HepG2 (cell line): ENCODE results near the gene LRRC63. TPM values are rescaled to one million over a fixed set of nuclear protein-coding genes. Genes with fewer than 3 reads are reported as not detected.

Source experiments
- ATAC-seq: fragments of 200-7000 bp; cut with Tn5 transposase; 3 replicates; pipeline ENCODE4 v1.9.1; 2020; ENCODE audit warnings: mild to moderate bottlenecking, moderate library complexity
- BruUV-seq: library from RNA; stranded (reverse); fragments of 400-500 nt; replicated peaks from 2 replicates; lab custom pipeline; 2021; lab: Mats Ljungman, UMichigan
- CTCF ChIA-PET: fragments of 300-600 bp; formaldehyde crosslinking; extraction: SDS; loops from one replicate; lab custom pipeline; 2021; ENCODE audit warnings: low total read pairs, inconsistent platforms, low intra/inter-chr PET ratio; lab: Yijun Ruan, JAX
- POLR2A ChIA-PET: fragments of 350-600 bp; sonication (Branson Sonifier 250); formaldehyde crosslinking; loops from one replicate; lab custom pipeline; 2020; ENCODE audit warnings: antibody characterized with exemption, inconsistent platforms; lab: Yijun Ruan, JAX
- DNase-seq: peaks from one replicate; pipeline ENCODE4 v3.0.0-alpha.2; 2015; ENCODE audit warnings: low spot score
- FAIRE-seq: peaks from 3 replicates; lab custom pipeline; 2011; peaks lifted over from hg19 to GRCh38; lab: Jason Lieb, UNC
- H2AFZ ChIP-seq: one replicate; pipeline ENCODE4 v1.6.1; 2011; ENCODE audit warnings: low read length, inconsistent platforms
- H3K27ac ChIP-seq: fragments of 300-600 bp; 3 replicates; pipeline ENCODE4 v1.8.0; 2011; ENCODE audit warnings: mixed run types, mild to moderate bottlenecking, mixed read lengths, low read length, inconsistent platforms; ENCODE audit not compliant: insufficient read depth; ENCODE audit errors: extremely low read length
- H3K27me3 ChIP-seq, 2 experiments: fragments of 200-600 bp in 1 of 2; 2 replicates in 1 of 2; 3 replicates in 1 of 2; pipeline versions ENCODE4 v1.6.0 to v1.8.0; 2011; ENCODE audit warnings: low read length in 2 of 2, mild to moderate bottlenecking in 2 of 2, moderate library complexity in 2 of 2, inconsistent platforms in 1 of 2; ENCODE audit not compliant: insufficient read depth in 2 of 2, control insufficient read depth in 1 of 2
- H3K36me3 ChIP-seq, 2 experiments: fragments of 200-600 bp in 1 of 2; replicated peaks in 1 of 2; 2 replicates in 1 of 2; 3 replicates in 1 of 2; pipeline versions ENCODE4 v1.5.1 to v1.8.0; 2011; ENCODE audit warnings: low read length in 2 of 2, inconsistent platforms in 1 of 2; ENCODE audit not compliant: insufficient read depth in 2 of 2, control insufficient read depth in 1 of 2
- H3K4me1 ChIP-seq: 2 replicates; pipeline ENCODE4 v1.5.1; 2012; ENCODE audit warnings: low read length, inconsistent platforms; ENCODE audit not compliant: insufficient read depth
- H3K4me2 ChIP-seq: 2 replicates; pipeline ENCODE4 v1.6.0; 2011; ENCODE audit warnings: low read depth, low read length, inconsistent platforms
- H3K4me3 ChIP-seq, 3 experiments: fragments of 200-600 bp in 1 of 3; sonication (generic), shearing (Covaris generic) in 1 of 3; replicated peaks in 1 of 3; 2 replicates each; pipeline ENCODE4 v1.5.1; 2011 to 2016; ENCODE audit warnings: low read length in 3 of 3, inconsistent platforms in 2 of 3, low read depth in 2 of 3, mild to moderate bottlenecking in 2 of 3, control low read depth in 1 of 3, mixed read lengths in 1 of 3; ENCODE audit not compliant: insufficient read depth in 1 of 3
- H3K79me2 ChIP-seq: one replicate; pipeline ENCODE4 v1.6.1; 2011; ENCODE audit warnings: low read length, inconsistent platforms; ENCODE audit not compliant: insufficient read depth
- H3K9ac ChIP-seq: 2 replicates; pipeline ENCODE4 v1.6.0; 2011; ENCODE audit warnings: mild to moderate bottlenecking, low read depth, low read length, inconsistent platforms; ENCODE audit not compliant: insufficient read depth
- H3K9me3 ChIP-seq: 2 replicates; pipeline ENCODE4 v1.5.1; 2012; ENCODE audit warnings: mild to moderate bottlenecking, low read length
- H4K20me1 ChIP-seq: 2 replicates; pipeline ENCODE4 v1.6.0; 2011; ENCODE audit warnings: inconsistent platforms, mild to moderate bottlenecking, low read length, moderate library complexity; ENCODE audit not compliant: insufficient read depth
- ERF ChIP-seq: IDR thresholded peaks from 2 replicates; pipeline ENCODE4 v1.6.1; 2018; ENCODE audit warnings: missing biosample characterization, missing genetic modification reagents
- HNF1B ChIP-seq: sonication (generic); formaldehyde crosslinking; IDR thresholded peaks from 2 replicates; pipeline ENCODE4 v1.5.1; 2020; ENCODE audit warnings: mild to moderate bottlenecking, moderate library complexity, missing genetic modification reagents
- KDM5B ChIP-seq: sonication (generic); formaldehyde crosslinking; IDR thresholded peaks from 2 replicates; pipeline ENCODE4 v1.4.0; 2020; ENCODE audit warnings: missing genetic modification reagents, mild to moderate bottlenecking, borderline replicate concordance
- NCOR1 ChIP-seq: fragments of 200-600 bp; sonication (generic); IDR thresholded peaks from 2 replicates; pipeline ENCODE4 v1.7.0; 2017; ENCODE audit warnings: antibody characterized with exemption, low read length, borderline replicate concordance
- SIN3A ChIP-seq: IDR thresholded peaks from 2 replicates; pipeline ENCODE4 v1.6.1; 2011; ENCODE audit warnings: low read depth, mild to moderate bottlenecking, control low read depth, low read length, borderline replicate concordance
- TEAD3 ChIP-seq: optimal IDR thresholded peaks from 2 replicates; pipeline ENCODE3; 2016; ENCODE audit warnings: borderline replicate concordance
- TIGD3 ChIP-seq: sonication (generic); formaldehyde crosslinking; IDR thresholded peaks from 2 replicates; pipeline ENCODE4 v1.5.1; 2020; ENCODE audit warnings: mild to moderate bottlenecking, missing genetic modification reagents, borderline replicate concordance
- ZBTB33 ChIP-seq: sonication (generic); formaldehyde crosslinking; IDR thresholded peaks from 2 replicates; pipeline ENCODE4 v1.4.0; 2020; ENCODE audit warnings: missing genetic modification reagents
- ZNF674 ChIP-seq: sonication (generic); formaldehyde crosslinking; IDR thresholded peaks from 2 replicates; pipeline ENCODE4 v1.5.0; 2020; ENCODE audit warnings: low read depth, mild to moderate bottlenecking, missing genetic modification reagents
- ZNF773 ChIP-seq: sonication (generic); formaldehyde crosslinking; IDR thresholded peaks from 2 replicates; pipeline ENCODE4 v1.4.0; 2020; ENCODE audit warnings: missing genetic modification reagents, borderline replicate concordance
- WGBS: methylation state at CpG from one replicate; pipeline ENCODE4 v1.1.6; 2017; ENCODE audit warnings: low lambda C conversion rate; 5-methylcytosine and 5-hydroxymethylcytosine counted together
- in situ Hi-C: cut with HindIII; loops from 2 replicates; pipeline ENCODE4 v1.10.0; 2017; ENCODE audit warnings: low pct_unique_long_range_greater_than_20kb; ENCODE audit not compliant: extremely low pct_ligation_motif_present
- intact Hi-C: fragments of 100-400 bp; cut with micrococcal nuclease; formaldehyde crosslinking; loops from one replicate; pipeline ENCODE4 v1.10.0; 2022; ENCODE audit not compliant: unreplicated experiment
- polyA plus RNA-seq, 8 experiments: library from polyadenylated mRNA; depleted of rRNA in 3 of 8; stranded (reverse) in 7 of 8; unstranded in 1 of 8; fragments of >200 nt; fragmentation: Illumina TruSeq in 4 of 8; extraction: Trizol in 4 of 8; gene quantifications; 2 replicates each; pipeline versions ENCODE4 v1.2.1 to v1.2.3, GENCODE V29; 2011 to 2016; ENCODE audit warnings: low read depth in 4 of 8, missing spikeins in 1 of 8, mixed read lengths in 1 of 8; ENCODE audit not compliant: insufficient read depth in 1 of 8
- total RNA-seq, 5 experiments: library from RNA; depleted of rRNA; stranded (reverse); fragments of >200 nt; fragmentation: Illumina TruSeq; extraction: Trizol; gene quantifications; 2 replicates each; pipeline ENCODE4 v1.2.3, GENCODE V29; 2016; ENCODE audit warnings: low read depth in 1 of 5

The LRRC63 gene
- total and polyA plus RNA-seq, 2 of the 13 experiments (the other 11 are each of a cell fraction or from before 2014, with no cell fraction given): not detected

- H3K36me3 ChIP-seq: no peaks in the 10 kb centered on the region
- ChIA-PET POLR2A (no interaction called here), CTCF (no interaction called here)
- H3K27me3 ChIP-seq: peaks cover 0 to under 1% of the 10 kb centered on the region in 2 experiments; a peak in 2 of 5 replicates
- H3K4me3 ChIP-seq: no peak overlapping the region
- intact Hi-C loops (no loop called here), in situ Hi-C loops (no loop called here)
- H3K27ac ChIP-seq: no peak overlapping the region
- no peaks in the 10 kb centered on the region for H3K9me3 ChIP-seq
- H3K9ac ChIP-seq: no peak overlapping the region
- ATAC-seq (no peak), DNase-seq (no peak), FAIRE-seq (no peak)
- TF ChIP-seq SIN3A (no peak), ZBTB33 (CRISPR knock-in tag) (no peak), TIGD3 (no peak), NCOR1 (no peak), ZNF773 (no peak), TEAD3 (CRISPR knock-in tag) (no peak), KDM5B (no peak), ZNF674 (CRISPR knock-in tag) (no peak), HNF1B (CRISPR knock-in tag) (no peak), ERF (CRISPR knock-in tag) (no peak)
- H3K4me2 ChIP-seq: no peak overlapping the region
- no peak overlapping the region for H2AFZ ChIP-seq
- no peaks in the 10 kb centered on the region for H3K4me1 ChIP-seq
- WGBS: 34% methylated on average over 3 of the region's 3 CpGs
- BruUV-seq: no TSS peak
- H4K20me1 ChIP-seq: no peaks in the 10 kb centered on the region
- no peaks in the 10 kb centered on the region for H3K79me2 ChIP-seq
Observed at GRCh38 chr13:46202188-46202795, 9.4 kb upstream of the LRRC63 start.
